COLO668 (cell line): Measurements from ENCODE around the gene MGAT3.

Experiments
- DNase-seq: peaks from one replicate; lab custom pipeline; 2025; ENCODE audit not compliant: unreplicated experiment; lab: John Stamatoyannopoulos, UW

MGAT3 gene

DNA sequence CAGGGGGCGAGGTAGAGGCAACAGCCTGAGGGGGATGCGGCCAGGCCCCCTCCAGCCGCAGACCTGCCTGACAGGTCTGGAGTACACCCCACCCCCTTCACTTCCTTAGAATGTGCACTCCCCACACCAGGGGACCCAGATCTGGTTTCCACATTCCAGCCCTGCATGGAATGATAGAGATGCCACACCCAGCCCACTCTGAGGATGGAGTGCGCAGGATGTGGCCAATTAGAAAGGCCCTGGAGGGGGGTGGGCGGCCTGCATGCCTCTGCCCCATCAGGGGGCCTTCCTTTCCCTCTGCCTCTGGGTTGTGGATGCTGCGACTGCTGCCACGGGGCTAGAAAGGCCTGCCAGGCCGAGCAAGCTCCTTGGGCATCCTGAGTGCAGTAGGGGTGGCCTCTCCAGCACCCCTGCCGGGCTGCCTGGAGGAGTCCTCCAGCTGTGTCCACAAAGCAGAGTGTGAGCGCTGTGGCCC lies 28.2 kb upstream of the MGAT3 start:
- peak; percentile 4 for DNase-seq

DNA sequence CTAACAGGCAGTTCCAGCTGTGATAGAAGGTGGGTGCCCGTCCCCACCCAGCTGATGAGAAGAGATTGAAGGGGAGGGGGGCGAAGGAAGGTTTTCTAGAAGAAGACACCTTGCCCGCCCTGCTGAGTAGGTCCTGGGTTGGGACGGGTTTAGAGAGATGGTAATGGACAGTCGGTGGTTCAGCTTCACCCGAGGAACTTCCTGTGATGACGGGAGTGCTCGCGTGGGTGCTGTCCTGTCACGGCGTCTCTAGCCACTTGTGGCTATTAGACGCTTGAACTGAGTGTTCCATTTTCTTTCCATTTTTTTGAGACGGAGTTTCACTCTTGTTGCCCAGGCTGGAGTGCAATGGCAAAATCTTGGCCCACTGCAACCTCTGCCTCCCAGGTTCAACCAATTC lies 27.6 kb upstream of the MGAT3 start:
- no peak for DNase-seq

GRCh38 chr22:39429916-39430575 lies 26.8 kb upstream of the MGAT3 start:
- DNase-seq: no peak

GRCh38 chr22:39430576-39431150 lies 26.1 kb upstream of the MGAT3 start:
- no peak for DNase-seq

GRCh38 chr22:39431216-39431801 lies 25.5 kb upstream of the MGAT3 start:
- no peak for DNase-seq

DNA sequence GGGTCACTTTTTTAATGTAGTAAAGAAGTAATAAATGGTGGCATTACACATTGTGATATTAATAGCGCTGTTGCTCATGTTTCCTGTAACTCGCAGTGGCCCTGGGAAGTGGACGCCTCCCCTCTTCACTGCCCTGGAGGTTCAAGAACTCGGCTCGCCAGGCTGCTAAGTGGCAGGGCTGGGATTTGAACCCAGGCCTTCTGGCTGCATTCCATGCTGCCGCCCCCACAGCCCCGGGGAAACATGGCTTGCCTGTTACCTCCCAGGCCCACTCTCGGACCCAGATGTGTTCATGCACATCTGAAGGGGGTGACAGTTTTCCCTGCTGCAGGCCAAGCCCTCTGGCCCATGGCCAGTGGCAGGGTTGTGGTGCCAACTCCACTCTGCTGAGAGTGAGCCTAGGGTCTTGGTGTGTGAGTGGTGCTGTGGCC lies 25.0 kb upstream of the MGAT3 start:
- no peak for DNase-seq

DNA sequence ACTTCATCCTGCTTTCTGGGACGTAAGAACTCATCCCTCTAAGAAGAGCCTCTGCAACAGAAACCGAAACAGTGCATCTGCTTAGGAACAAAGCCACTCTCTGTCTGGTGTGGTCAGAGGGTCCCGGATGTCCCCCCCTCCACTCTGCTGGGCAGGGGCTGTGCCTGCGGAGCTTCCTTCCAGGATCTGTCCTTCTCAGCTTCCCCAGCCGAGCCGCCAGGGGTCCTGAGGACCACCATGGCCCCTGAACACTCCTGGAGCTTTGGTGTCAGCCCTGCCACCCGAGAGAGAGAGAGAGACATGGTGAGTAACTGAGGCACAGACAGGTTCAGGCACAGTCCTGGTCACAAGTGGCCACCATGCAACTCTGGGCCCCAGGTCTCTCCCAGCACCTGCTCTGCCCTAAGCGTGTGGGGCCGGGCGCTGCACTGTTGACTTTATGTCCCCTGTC lies 24.4 kb upstream of the MGAT3 start:
- no peak for DNase-seq

GRCh38 chr22:39433476-39434242 lies 23.2 kb upstream of the MGAT3 start:
- DNase-seq: no peak

- DNase-seq: no peak
These were observed 22.6 kb upstream of the MGAT3 start for GRCh38 chr22:39434243-39434653.

- DNase-seq: no peak
These were observed 22.1 kb upstream of the MGAT3 start for GRCh38 chr22:39434721-39435120.

DNA sequence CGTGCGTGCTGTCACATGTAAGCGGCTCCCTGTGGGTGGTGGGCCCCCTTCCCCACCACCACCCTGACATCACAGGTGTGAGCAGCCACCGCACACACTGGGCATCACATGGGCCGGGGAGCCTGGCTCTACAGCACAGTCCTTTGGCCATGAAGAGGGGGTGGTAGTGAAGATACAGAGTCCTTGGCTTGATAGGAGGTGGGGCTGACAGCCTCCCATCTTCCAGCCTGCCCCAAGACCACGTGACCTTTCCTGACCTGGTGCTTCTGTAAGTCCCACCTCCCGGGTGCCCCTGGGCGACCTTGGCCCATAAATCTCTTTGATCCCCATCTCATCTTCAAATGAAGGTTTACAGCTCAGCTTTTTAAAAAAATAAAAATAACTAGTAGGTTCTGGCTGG lies 21.2 kb upstream of the MGAT3 start:
- no peak for DNase-seq

- no peak for DNase-seq
These were observed 18.8 kb upstream of the MGAT3 start for GRCh38 chr22:39437791-39438704.

GRCh38 chr22:39439170-39439569 lies 17.6 kb upstream of the MGAT3 start:
- no peak for DNase-seq

GRCh38 chr22:39443398-39443797 lies 13.4 kb upstream of the MGAT3 start:
- DNase-seq: no peak

- DNase-seq: no peak
These were observed 12.5 kb upstream of the MGAT3 start for GRCh38 chr22:39444247-39444800.

DNA sequence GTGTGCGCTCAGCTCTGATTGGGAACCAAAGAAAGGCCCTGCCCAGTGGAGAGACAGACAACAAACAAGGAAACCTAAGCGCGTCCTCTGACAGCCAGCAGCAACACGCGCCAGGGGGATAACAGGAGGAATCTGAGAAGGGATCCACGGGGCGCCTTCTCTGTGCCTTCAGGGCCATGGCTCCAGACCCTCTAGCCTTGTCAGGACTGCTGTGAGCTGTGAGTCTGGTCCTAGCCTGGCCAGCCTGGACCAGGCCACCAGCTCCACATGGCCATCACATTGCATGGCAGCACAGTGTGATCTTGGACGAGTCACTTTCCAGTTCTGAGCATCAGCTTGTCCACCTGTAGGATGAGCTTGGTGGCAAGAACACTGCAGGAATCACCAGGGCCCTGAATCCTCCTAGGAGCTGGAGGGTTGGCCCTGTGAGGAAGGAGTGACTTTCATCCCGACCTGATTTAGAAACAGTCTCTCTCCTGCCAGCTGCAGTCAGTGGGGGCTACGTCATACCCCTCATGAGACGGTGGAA lies 11.8 kb upstream of the MGAT3 start:
- no peak for DNase-seq

DNA sequence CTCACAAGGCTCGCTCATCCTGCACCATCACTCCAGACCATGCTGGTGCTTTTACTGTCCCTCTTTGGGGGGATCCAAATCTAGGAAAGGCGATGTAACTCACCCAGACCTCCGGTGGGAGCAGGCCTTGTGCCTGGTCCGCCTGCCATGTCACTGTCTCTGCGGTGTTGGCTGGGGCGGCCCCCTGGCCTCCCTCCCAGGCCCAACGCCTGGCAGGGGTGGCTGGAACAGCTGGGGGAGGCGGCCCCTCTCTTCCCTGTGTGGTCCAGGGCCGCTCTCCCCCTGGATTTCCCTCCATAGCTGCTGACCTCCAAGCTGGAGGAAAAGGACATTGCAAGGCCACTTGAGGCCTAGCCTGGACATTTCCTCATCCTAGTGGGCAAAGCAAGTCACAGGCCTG lies 11.1 kb upstream of the MGAT3 start:
- DNase-seq: no peak

- DNase-seq: peak; percentile 37
These were observed 10.5 kb upstream of the MGAT3 start for GRCh38 chr22:39446239-39446721.

- no peak for DNase-seq
These were observed 8.4 kb upstream of the MGAT3 start for GRCh38 chr22:39448205-39449054.
